ENCODE measurements around the gene UGT1A7.

Gene UGT1A7

GRCh38 chr2:233818639-233819621 lies 137.2 kb downstream of the UGT1A7 start:
- DNase-seq (ENCODE audit: low spot score) = no peak

- DNase-seq (ENCODE audit: low spot score) = no peak
Observed at GRCh38 chr2:233819884-233820773, 138.4 kb downstream of the UGT1A7 start.

DNA sequence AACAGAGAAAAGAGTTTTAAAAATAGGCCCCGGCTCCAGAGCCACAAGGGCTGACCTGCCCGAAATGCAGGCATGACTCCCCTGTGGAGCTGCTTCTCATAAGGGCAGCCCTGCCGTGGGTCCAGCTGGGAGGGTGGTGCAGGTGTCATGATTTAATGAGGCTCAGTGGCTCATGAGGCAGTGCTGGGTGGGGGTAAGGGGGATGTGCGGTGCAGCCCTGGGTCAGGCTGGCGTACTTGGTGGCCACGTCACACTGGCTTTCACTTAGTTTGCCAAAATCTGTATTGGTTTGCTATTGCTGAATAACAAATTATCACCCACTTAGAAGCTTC lies 139.0 kb downstream of the UGT1A7 start:
- no peak for DNase-seq (ENCODE audit: low spot score)

DNA sequence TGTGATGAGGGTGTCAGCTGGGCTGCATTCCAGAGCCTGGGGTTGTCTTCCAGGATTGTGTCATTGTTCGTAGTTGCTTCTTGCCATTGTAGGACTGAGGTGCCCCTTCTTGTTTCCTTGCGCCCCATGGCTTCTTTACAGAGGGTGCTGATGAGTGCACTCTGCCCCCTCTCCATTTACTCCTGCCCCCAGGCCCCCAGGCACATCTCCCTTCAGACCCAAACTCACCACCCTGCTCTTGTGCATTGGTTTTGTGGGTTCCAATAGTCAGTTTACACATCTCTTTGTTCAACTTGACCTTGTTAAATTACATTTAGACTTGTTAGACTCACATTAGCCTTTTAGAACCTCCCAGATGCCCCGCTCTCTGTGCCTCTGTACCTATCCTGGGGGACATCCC lies 139.5 kb downstream of the UGT1A7 start:
- DNase-seq (ENCODE audit: low spot score) = no peak

- no peak for DNase-seq (ENCODE audit: low spot score)
Observed at GRCh38 chr2:233821709-233822100, 140.0 kb downstream of the UGT1A7 start.

- DNase-seq (ENCODE audit: low spot score) = no peak
Observed at GRCh38 chr2:233822101-233822771, 140.5 kb downstream of the UGT1A7 start.
